ENCODE measurements around the gene GNAZ. TPM values are rescaled to one million over a fixed set of nuclear protein-coding genes. Genes with fewer than 3 reads are reported as not detected.

The GNAZ gene
- total and polyA plus RNA-seq, 2 of the 8 experiments (the other 6 are each of a cell fraction or from before 2014, with no cell fraction given): 6.6 to 9.6 TPM

- Histone ChIP-seq H3K14ac (ENCODE audit: insufficient read length) (no peak overlapping the region), H4K8ac (ENCODE audit: extremely low read depth, insufficient read depth, low read length) (no peak overlapping the region), H4K91ac (replicated peaks; ENCODE audit: insufficient read length, low read length) (no peak overlapping the region), H3K23ac (ENCODE audit: insufficient read length) (no peak overlapping the region), H3K79me1 (ENCODE audit: low read depth, low read length) (no peaks in the 10 kb centered on the region), H3K4ac (replicated peaks; ENCODE audit: insufficient read length, low read depth, low read length) (no peak overlapping the region), H2BK20ac (ENCODE audit: low read length) (no peak overlapping the region), H3K4me3 (ENCODE audit: extremely low read depth in 1 of 4, insufficient read depth in 2 of 4, low read depth in 3 of 4, low read length in 4 of 4) (no peak overlapping the region), H3K9ac (replicated peaks in 1 of 4; ENCODE audit: extremely low read depth in 1 of 4, low read depth in 3 of 4, low read length in 3 of 4) (no peak overlapping the region), H3K4me1 (replicated peaks in 1 of 4; ENCODE audit: control insufficient read depth in 3 of 4, insufficient read depth in 4 of 4, low read length in 3 of 4) (peaks cover 0 to 22% (median 8%) of the 10 kb centered on the region in 4 experiments; a peak in 4 of 7 replicates), H4K5ac (ENCODE audit: insufficient read length, low read depth, low read length) (no peak overlapping the region), H2BK15ac (ENCODE audit: low read length) (no peak overlapping the region), H3K9me3 (ENCODE audit: insufficient read depth in 2 of 2, low read depth in 1 of 2, low read length in 1 of 2) (no peaks in the 10 kb centered on the region), H3K56ac (replicated peaks; ENCODE audit: insufficient read length, low read depth, low read length) (no peak overlapping the region), H3K4me2 (ENCODE audit: insufficient read depth in 1 of 2, low read depth in 2 of 2, low read length in 2 of 2) (no peak overlapping the region), H3K23me2 (ENCODE audit: low read depth, low read length) (no peaks in the 10 kb centered on the region), H2AK5ac (ENCODE audit: low read depth, low read length) (no peak overlapping the region), H3K36me3 (ENCODE audit: control insufficient read depth in 2 of 4, insufficient read depth in 4 of 4, low read length in 3 of 4) (no peaks in the 10 kb centered on the region), H2BK5ac (ENCODE audit: low read depth, low read length) (no peak overlapping the region), H3K27me3 (replicated peaks in 1 of 4; ENCODE audit: control insufficient read depth in 3 of 4, extremely low read depth in 1 of 4, insufficient read depth in 3 of 4, low read length in 3 of 4) (no peaks in the 10 kb centered on the region), H3K18ac (ENCODE audit: extremely low read depth, low read length) (no peak overlapping the region), H2AFZ (ENCODE audit: low read length) (no peak overlapping the region), H3K79me2 (ENCODE audit: control insufficient read depth in 1 of 2, insufficient read depth in 2 of 2, low read length in 2 of 2) (no peaks in the 10 kb centered on the region), H2BK12ac (ENCODE audit: low read depth, low read length) (no peak overlapping the region), H3K27ac (ENCODE audit: low read depth, low read length) (no peak overlapping the region), H2BK120ac (replicated peaks; ENCODE audit: low read depth, low read length) (no peak overlapping the region), H4K20me1 (replicated peaks in 1 of 2; ENCODE audit: control insufficient read depth in 1 of 2, insufficient read depth in 2 of 2, low read length in 2 of 2) (no peaks in the 10 kb centered on the region)
- DNase-seq (ENCODE audit: low read depth in 1 of 2, low spot score in 2 of 2) (no peak), FAIRE-seq (no peak)
- POLR2A ChIA-PET (ENCODE audit: partially characterized antibody): no interaction called here
- CTCF ChIA-PET (ENCODE audit: partially characterized antibody): interaction anchor here (0.8 to 4.7 kb wide), 12 partner anchors 9 to 143 kb away, joined by 3 to 49 read pairs (median 6); partner anchors contain the start of genes RAB36 and RSPH14
- 92% methylated on average over 3 of the region's 3 CpGs; no CpG with 5 or more reads in 1 of the 2 experiments for WGBS, 2 experiments (ENCODE audit: extremely low coverage in 1 of 2, insufficient coverage in 1 of 2, insufficient read length in 1 of 2, insufficient replicate concordance in 2 of 2, low coverage in 1 of 2, low lambda C conversion rate in 2 of 2, missing lambda C conversion rate in 1 of 2)
- TF ChIP-seq SIX5 (IDR thresholded peaks at IDR 0.05; ENCODE audit: low read depth, low read length): no peak
- no peak for TF ChIP-seq CTBP2 (IDR thresholded peaks at IDR 0.05; ENCODE audit: borderline replicate concordance, insufficient read depth, insufficient read length, low read length)
- TF ChIP-seq HDAC2 (IDR thresholded peaks at IDR 0.05; ENCODE audit: borderline replicate concordance in 1 of 2, low read depth in 2 of 2, low read length in 2 of 2): no peak
- TF ChIP-seq TEAD4 (IDR thresholded peaks at IDR 0.05; ENCODE audit: low read depth, low read length): no peak
- no peak for TF ChIP-seq SIN3A (conservative IDR thresholded peaks at IDR 0.05 in 1 of 2, IDR thresholded peaks at IDR 0.05 in 1 of 2; ENCODE audit: low read depth in 1 of 2, low read length in 2 of 2)
- no peak for TF ChIP-seq NANOG (IDR thresholded peaks at IDR 0.05; ENCODE audit: insufficient read depth, low read depth, low read length, poor library complexity, severe bottlenecking)
- TF ChIP-seq RFX5 (IDR thresholded peaks at IDR 0.05; ENCODE audit: borderline replicate concordance, low read depth, low read length): no peak
These were observed 84.8 kb downstream of the GNAZ start for GRCh38 chr22:23155143-23155542.
